ENCODE measurements around the gene ITGB1BP1.

GRCh38 chr2:9461079-9461478, 37.8 kb upstream of the ITGB1BP1 start:
- TF ChIP-seq EZH2 (optimal IDR thresholded peaks at IDR 0.05; ENCODE audit: low read depth, low read length) (no peak), EZH2phosphoT487 (IDR thresholded peaks at IDR 0.05; ENCODE audit: low read length) (no peak)
- TF ChIP-seq, protein P1, sequence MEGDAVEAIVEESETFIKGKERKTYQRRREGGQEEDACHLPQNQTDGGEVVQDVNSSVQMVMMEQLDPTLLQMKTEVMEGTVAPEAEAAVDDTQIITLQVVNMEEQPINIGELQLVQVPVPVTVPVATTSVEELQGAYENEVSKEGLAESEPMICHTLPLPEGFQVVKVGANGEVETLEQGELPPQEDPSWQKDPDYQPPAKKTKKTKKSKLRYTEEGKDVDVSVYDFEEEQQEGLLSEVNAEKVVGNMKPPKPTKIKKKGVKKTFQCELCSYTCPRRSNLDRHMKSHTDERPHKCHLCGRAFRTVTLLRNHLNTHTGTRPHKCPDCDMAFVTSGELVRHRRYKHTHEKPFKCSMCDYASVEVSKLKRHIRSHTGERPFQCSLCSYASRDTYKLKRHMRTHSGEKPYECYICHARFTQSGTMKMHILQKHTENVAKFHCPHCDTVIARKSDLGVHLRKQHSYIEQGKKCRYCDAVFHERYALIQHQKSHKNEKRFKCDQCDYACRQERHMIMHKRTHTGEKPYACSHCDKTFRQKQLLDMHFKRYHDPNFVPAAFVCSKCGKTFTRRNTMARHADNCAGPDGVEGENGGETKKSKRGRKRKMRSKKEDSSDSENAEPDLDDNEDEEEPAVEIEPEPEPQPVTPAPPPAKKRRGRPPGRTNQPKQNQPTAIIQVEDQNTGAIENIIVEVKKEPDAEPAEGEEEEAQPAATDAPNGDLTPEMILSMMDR (IDR thresholded peaks at IDR 0.05; ENCODE audit: low read length), result no peak

All from MM.1S (cell line).